Articular chondrocyte of knee joint (primary cell): Measurements from ENCODE around the gene TRIM40. TPM values are rescaled to one million over a fixed set of nuclear protein-coding genes. Genes with fewer than 3 reads are reported as not detected.

ENCODE experiments used
- small RNA-seq: library from RNA; depleted of rRNA; stranded (forward); fragments of <200 nt; gene quantifications from one replicate; pipeline ENCODE3, GENCODE V24; 2012
- total RNA-seq: library from RNA; depleted of rRNA; stranded (reverse); fragments of >200 nt; gene quantifications from 2 replicates; pipeline ENCODE4 v1.2.3, GENCODE V29; 2012

TRIM40 gene
- total RNA-seq, result not detected in 2 replicates

GRCh38 chr6:30135757-30136156 is at the start of gene TRIM40:
TRIM40 (plus strand) TSS chr6:30136140; CDS start chr6:30137037, 897 bp downstream.

GRCh38 chr6:30113003-30113759 is 22.8 kb upstream of the TRIM40 start, which contains the start of gene TRIM31:
TRIM31 (minus strand) TSS chr6:30113090; CDS start chr6:30112805, 285 bp downstream.

GRCh38 chr6:30160785-30161531 is 25.0 kb downstream of the TRIM40 start, which contains the start of gene TRIM10:
TRIM10 (minus strand) TSS chr6:30161211; CDS start chr6:30160858, 353 bp downstream.

GRCh38 chr6:30163090-30163917 is 27.4 kb downstream of the TRIM40 start, which contains the start of gene TRIM15:
TRIM15 (plus strand) TSS chr6:30163546; CDS start chr6:30163685, 139 bp downstream.

Small RNAs within 50 kb of the gene (small RNA-seq; reads per million reads assigned to genes)
- not detected for gene RF00554

Other genes with a start within 250 kb of the TRIM40 start
- gene HLA-A, start 193.6 kb upstream of the TRIM40 start, total RNA-seq, result 132 and 322 TPM in 2 replicates
- 23.1 and 24.6 TPM in 2 replicates for gene POLR1H, start 74.9 kb upstream of the TRIM40 start, total RNA-seq
- 37.9 and 41.6 TPM in 2 replicates for gene PPP1R11, start 68.9 kb upstream of the TRIM40 start, total RNA-seq
- not detected in 2 replicates for gene RNF39, start 60.4 kb upstream of the TRIM40 start, total RNA-seq
- not detected in 2 replicates for gene TRIM31, start 23.1 kb upstream of the TRIM40 start, total RNA-seq
- gene TRIM10, start 25.1 kb downstream of the TRIM40 start, total RNA-seq, result not detected in 2 replicates
- gene TRIM15, start 27.4 kb downstream of the TRIM40 start, total RNA-seq, result not detected in 2 replicates
- 33.8 and 35.0 TPM in 2 replicates for gene TRIM26, start 77.3 kb downstream of the TRIM40 start, total RNA-seq
- gene TRIM39, start 190.8 kb downstream of the TRIM40 start, total RNA-seq, result 11.6 and 12.8 TPM in 2 replicates
- 15.5 and 16.5 TPM in 2 replicates for gene RPP21, start 209.0 kb downstream of the TRIM40 start, total RNA-seq